HepG2 (cell line): ENCODE measurements around the gene MYH10.

Experiments
- ADNP ChIP-seq: sonication (generic); formaldehyde crosslinking; IDR thresholded peaks from 2 replicates; pipeline ENCODE4 v1.4.0; 2020; ENCODE audit warnings: missing genetic modification reagents
- FOXJ3 ChIP-seq: sonication (generic); formaldehyde crosslinking; IDR thresholded peaks from 2 replicates; pipeline ENCODE4 v1.4.0; 2020; ENCODE audit warnings: missing genetic modification reagents, mild to moderate bottlenecking, borderline replicate concordance
- GTF2F1 ChIP-seq: fragments of 150-350 bp; IDR thresholded peaks from 2 replicates; pipeline ENCODE4 v1.6.1; 2014; ENCODE audit warnings: low read length
- NFIB ChIP-seq: sonication (generic); formaldehyde crosslinking; IDR thresholded peaks from 2 replicates; pipeline ENCODE4 v1.9.0; 2021; ENCODE audit warnings: missing genetic modification reagents, mild to moderate bottlenecking, borderline replicate concordance
- ZSCAN30 ChIP-seq: sonication (generic); formaldehyde crosslinking; IDR thresholded peaks from 2 replicates; pipeline ENCODE4 v1.5.0; 2020; ENCODE audit warnings: mild to moderate bottlenecking, missing genetic modification reagents
- TF ChIP-seq, protein P1 (sequence below): sonication (generic); formaldehyde crosslinking; IDR thresholded peaks from 2 replicates; pipeline ENCODE4 v1.5.0; 2020; ENCODE audit warnings: mild to moderate bottlenecking, missing genetic modification reagents, moderate library complexity
- TF ChIP-seq, protein P2 (sequence below): sonication (generic); formaldehyde crosslinking; IDR thresholded peaks from 2 replicates; pipeline ENCODE4 v1.5.0; 2020; ENCODE audit warnings: missing genetic modification reagents

- TF ChIP-seq GTF2F1 (no peak), NFIB (CRISPR knock-in tag) (no peak), FOXJ3 (CRISPR knock-in tag) (no peak), ZSCAN30 (CRISPR knock-in tag) (no peak), ADNP (CRISPR knock-in tag) (no peak)
- TF ChIP-seq, protein P1, sequence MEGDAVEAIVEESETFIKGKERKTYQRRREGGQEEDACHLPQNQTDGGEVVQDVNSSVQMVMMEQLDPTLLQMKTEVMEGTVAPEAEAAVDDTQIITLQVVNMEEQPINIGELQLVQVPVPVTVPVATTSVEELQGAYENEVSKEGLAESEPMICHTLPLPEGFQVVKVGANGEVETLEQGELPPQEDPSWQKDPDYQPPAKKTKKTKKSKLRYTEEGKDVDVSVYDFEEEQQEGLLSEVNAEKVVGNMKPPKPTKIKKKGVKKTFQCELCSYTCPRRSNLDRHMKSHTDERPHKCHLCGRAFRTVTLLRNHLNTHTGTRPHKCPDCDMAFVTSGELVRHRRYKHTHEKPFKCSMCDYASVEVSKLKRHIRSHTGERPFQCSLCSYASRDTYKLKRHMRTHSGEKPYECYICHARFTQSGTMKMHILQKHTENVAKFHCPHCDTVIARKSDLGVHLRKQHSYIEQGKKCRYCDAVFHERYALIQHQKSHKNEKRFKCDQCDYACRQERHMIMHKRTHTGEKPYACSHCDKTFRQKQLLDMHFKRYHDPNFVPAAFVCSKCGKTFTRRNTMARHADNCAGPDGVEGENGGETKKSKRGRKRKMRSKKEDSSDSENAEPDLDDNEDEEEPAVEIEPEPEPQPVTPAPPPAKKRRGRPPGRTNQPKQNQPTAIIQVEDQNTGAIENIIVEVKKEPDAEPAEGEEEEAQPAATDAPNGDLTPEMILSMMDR = no peak
- TF ChIP-seq, protein P2, sequence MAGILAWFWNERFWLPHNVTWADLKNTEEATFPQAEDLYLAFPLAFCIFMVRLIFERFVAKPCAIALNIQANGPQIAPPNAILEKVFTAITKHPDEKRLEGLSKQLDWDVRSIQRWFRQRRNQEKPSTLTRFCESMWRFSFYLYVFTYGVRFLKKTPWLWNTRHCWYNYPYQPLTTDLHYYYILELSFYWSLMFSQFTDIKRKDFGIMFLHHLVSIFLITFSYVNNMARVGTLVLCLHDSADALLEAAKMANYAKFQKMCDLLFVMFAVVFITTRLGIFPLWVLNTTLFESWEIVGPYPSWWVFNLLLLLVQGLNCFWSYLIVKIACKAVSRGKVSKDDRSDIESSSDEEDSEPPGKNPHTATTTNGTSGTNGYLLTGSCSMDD (CRISPR knock-in tag) = no peak
Observed at GRCh38 chr17:8672326-8672725, 41.8 kb upstream of the MYH10 start.
